HepG2 (cell line): ENCODE measurements around the gene CHST3. TPM values are rescaled to one million over a fixed set of nuclear protein-coding genes. Genes with fewer than 3 reads are reported as not detected.

Source experiments
- ARID2 ChIP-seq: sonication (generic); formaldehyde crosslinking; IDR thresholded peaks from 2 replicates; pipeline ENCODE4 v1.8.1; 2022; ENCODE audit warnings: mild to moderate bottlenecking, missing genetic modification reagents, borderline replicate concordance
- BRCA1 ChIP-seq: sonication (generic); formaldehyde crosslinking; IDR thresholded peaks from 2 replicates; pipeline ENCODE4 v1.4.0; 2020; ENCODE audit warnings: missing genetic modification reagents
- CC2D1A ChIP-seq: sonication (generic); formaldehyde crosslinking; IDR thresholded peaks from 2 replicates; pipeline ENCODE4 v1.8.1; 2023; ENCODE audit warnings: mild to moderate bottlenecking, missing genetic modification reagents
- CCDC6 ChIP-seq: sonication (generic); formaldehyde crosslinking; IDR thresholded peaks from 2 replicates; pipeline ENCODE4 v1.8.1; 2022; ENCODE audit warnings: mild to moderate bottlenecking, missing genetic modification reagents, moderate library complexity
- CREM ChIP-seq, 2 experiments: sonication (generic) in 1 of 2; formaldehyde crosslinking in 1 of 2; IDR thresholded peaks; 2 replicates each; pipeline versions ENCODE4 v1.4.0 to v1.6.1; 2016 to 2020; ENCODE audit warnings: antibody characterized with exemption in 1 of 2, mild to moderate bottlenecking in 1 of 2, missing genetic modification reagents in 1 of 2
- GATAD2A ChIP-seq: IDR thresholded peaks from 2 replicates; pipeline ENCODE4 v1.6.1; 2016
- GFI1 ChIP-seq: sonication (generic); formaldehyde crosslinking; IDR thresholded peaks from 2 replicates; pipeline ENCODE4 v1.5.0; 2020; ENCODE audit warnings: missing genetic modification reagents, mild to moderate bottlenecking, borderline replicate concordance
- GZF1 ChIP-seq: sonication (generic); formaldehyde crosslinking; IDR thresholded peaks from 2 replicates; pipeline ENCODE4 v1.5.1; 2020; ENCODE audit warnings: mild to moderate bottlenecking, missing genetic modification reagents
- HNF4A ChIP-seq: sonication (generic); formaldehyde crosslinking; IDR thresholded peaks from 2 replicates; pipeline ENCODE4 v1.4.0; 2020; ENCODE audit warnings: missing genetic modification reagents
- HOXA9 ChIP-seq: sonication (generic); formaldehyde crosslinking; IDR thresholded peaks from 2 replicates; pipeline ENCODE4 v1.8.1; 2022; ENCODE audit warnings: missing genetic modification reagents, mild to moderate bottlenecking, moderate library complexity, borderline replicate concordance
- IKZF1 ChIP-seq: fragments of 450-650 bp; IDR thresholded peaks from 2 replicates; pipeline ENCODE4 v1.7.1; 2016
- MAX ChIP-seq: IDR thresholded peaks from 2 replicates; pipeline ENCODE4 v1.6.1; 2012; ENCODE audit warnings: inconsistent platforms
- MYC ChIP-seq: sonication (generic); formaldehyde crosslinking; IDR thresholded peaks from 2 replicates; pipeline ENCODE4 v1.9.0; 2021; ENCODE audit warnings: missing genetic modification reagents, borderline replicate concordance
- NAIF1 ChIP-seq: sonication (generic); formaldehyde crosslinking; IDR thresholded peaks from 2 replicates; pipeline ENCODE4 v1.5.0; 2020; ENCODE audit warnings: mild to moderate bottlenecking, missing genetic modification reagents, borderline replicate concordance
- NRL ChIP-seq: sonication (generic); formaldehyde crosslinking; IDR thresholded peaks from 2 replicates; pipeline ENCODE4 v1.5.0; 2020; ENCODE audit warnings: missing genetic modification reagents, mild to moderate bottlenecking, moderate library complexity, borderline replicate concordance
- POLR2AphosphoS5 ChIP-seq: IDR thresholded peaks from 2 replicates; pipeline ENCODE4 v1.6.1; 2012; ENCODE audit warnings: low read depth, low read length
- SOX5 ChIP-seq: IDR thresholded peaks from 2 replicates; pipeline ENCODE4 v1.6.1; 2016; ENCODE audit warnings: borderline replicate concordance
- TFDP2 ChIP-seq: sonication (generic); formaldehyde crosslinking; IDR thresholded peaks from 2 replicates; pipeline ENCODE4 v1.4.0; 2020; ENCODE audit warnings: missing genetic modification reagents
- THAP9 ChIP-seq: sonication (generic); formaldehyde crosslinking; IDR thresholded peaks from 2 replicates; pipeline ENCODE4; 2020; ENCODE audit warnings: missing genetic modification reagents, mild to moderate bottlenecking, borderline replicate concordance
- ZMYM2 ChIP-seq: sonication (generic); formaldehyde crosslinking; IDR thresholded peaks from 2 replicates; pipeline ENCODE4 v1.8.0; 2022; ENCODE audit warnings: mild to moderate bottlenecking, missing genetic modification reagents
- ZNF143 ChIP-seq: sonication (generic); formaldehyde crosslinking; IDR thresholded peaks from 2 replicates; pipeline ENCODE4 v1.4.0; 2020; ENCODE audit warnings: missing genetic modification reagents
- ZNF263 ChIP-seq: sonication (generic); formaldehyde crosslinking; IDR thresholded peaks from 2 replicates; pipeline ENCODE4 v1.4.0; 2020; ENCODE audit warnings: missing genetic modification reagents
- ZNF354B ChIP-seq: sonication (generic); formaldehyde crosslinking; IDR thresholded peaks from 2 replicates; pipeline ENCODE4 v1.8.0; 2022; ENCODE audit warnings: mild to moderate bottlenecking, missing genetic modification reagents
- ZNF431 ChIP-seq: sonication (generic); formaldehyde crosslinking; IDR thresholded peaks from 2 replicates; pipeline ENCODE4 v1.9.0; 2022; ENCODE audit warnings: missing genetic modification reagents, low read depth, mild to moderate bottlenecking, borderline replicate concordance
- ZNF484 ChIP-seq: sonication (generic); formaldehyde crosslinking; IDR thresholded peaks from 2 replicates; pipeline ENCODE4 v1.5.1; 2020; ENCODE audit warnings: mild to moderate bottlenecking, low read depth, missing genetic modification reagents, borderline replicate concordance
- ZNF512 ChIP-seq: sonication (generic); formaldehyde crosslinking; IDR thresholded peaks from 2 replicates; pipeline ENCODE4 v1.4.0; 2020; ENCODE audit warnings: mild to moderate bottlenecking, missing genetic modification reagents
- ZSCAN22 ChIP-seq: sonication (generic); formaldehyde crosslinking; IDR thresholded peaks from 2 replicates; pipeline ENCODE4 v1.4.0; 2020; ENCODE audit warnings: mild to moderate bottlenecking, missing genetic modification reagents
- polyA plus RNA-seq, 8 experiments: library from polyadenylated mRNA; depleted of rRNA in 3 of 8; stranded (reverse) in 7 of 8; unstranded in 1 of 8; fragments of >200 nt; fragmentation: Illumina TruSeq in 4 of 8; extraction: Trizol in 4 of 8; gene quantifications; 2 replicates each; pipeline versions ENCODE4 v1.2.1 to v1.2.3, GENCODE V29; 2011 to 2016; ENCODE audit warnings: low read depth in 4 of 8, missing spikeins in 1 of 8, mixed read lengths in 1 of 8; ENCODE audit not compliant: insufficient read depth in 1 of 8
- total RNA-seq, 5 experiments: library from RNA; depleted of rRNA; stranded (reverse); fragments of >200 nt; fragmentation: Illumina TruSeq; extraction: Trizol; gene quantifications; 2 replicates each; pipeline ENCODE4 v1.2.3, GENCODE V29; 2016; ENCODE audit warnings: low read depth in 1 of 5

The CHST3 gene
- total and polyA plus RNA-seq, 2 of the 13 experiments (the other 11 are each of a cell fraction or from before 2014, with no cell fraction given) = 7.2 to 18.7 TPM

- TF ChIP-seq ZSCAN22 (CRISPR knock-in tag) (no peak), SOX5 (CRISPR knock-in tag) (0 out of 2 replicates have a peak, but pooled peaks have one; percentile 9), MYC (CRISPR knock-in tag) (peak; percentile 16; the same call in 1 of the 2 replicates), HNF4A (CRISPR knock-in tag) (peak; percentile 77), ZMYM2 (CRISPR knock-in tag) (no peak), GFI1 (CRISPR knock-in tag) (no peak), CC2D1A (CRISPR knock-in tag) (no peak), ARID2 (CRISPR knock-in tag) (no peak), THAP9 (CRISPR knock-in tag) (no peak), GZF1 (CRISPR knock-in tag) (no peak), GATAD2A (CRISPR knock-in tag) (0 out of 2 replicates have a peak, but pooled peaks have one; percentile 22), CREM (IDR thresholded peaks at IDR 0.05) (no peak), CREM (CRISPR knock-in tag; IDR thresholded peaks at IDR 0.05) (no peak), BRCA1 (CRISPR knock-in tag) (no peak), ZNF512 (CRISPR knock-in tag) (0 out of 2 replicates have a peak, but pooled peaks have one; percentile 41), POLR2AphosphoS5 (0 out of 2 replicates have a peak, but pooled peaks have one; percentile 34), IKZF1 (no peak), TFDP2 (CRISPR knock-in tag) (no peak), ZNF484 (CRISPR knock-in tag) (no peak), MAX (no peak), ZNF354B (CRISPR knock-in tag) (no peak), NAIF1 (CRISPR knock-in tag) (no peak), ZNF143 (CRISPR knock-in tag) (no peak), CCDC6 (CRISPR knock-in tag) (no peak), ZNF431 (CRISPR knock-in tag) (no peak), HOXA9 (CRISPR knock-in tag) (no peak), ZNF263 (peak; percentile 38; the same call in 1 of the 2 replicates), NRL (CRISPR knock-in tag) (no peak)
Observed at GRCh38 chr10:72029414-72029813, 65.2 kb downstream of the CHST3 start (continued).
